ENCODE measurements around the gene CFHR5.
A peak's percentile ranks its signal among the peaks of the same experiment; 100 is the strongest.
"Not testable (repeated sequence)": the region's sequence is repeated elsewhere in the genome, so short reads cannot be mapped to it uniquely, and the experiment has no call there.

The CFHR5 gene

GRCh38 chr1:196977278-196977677 is at the start of gene CFHR5:
CFHR5 (plus strand) TSS chr1:196977556; CDS start chr1:196977665, 109 bp downstream.
- DNase-seq, result no peak

GRCh38 chr1:196932853-196933252 is 44.5 kb upstream of the CFHR5 start:
- not testable (repeated sequence) for DNase-seq

- no peak for DNase-seq
Measured at GRCh38 chr1:196933531-196934189, 43.7 kb upstream of the CFHR5 start.

- not testable (repeated sequence) for DNase-seq
Measured at GRCh38 chr1:196941474-196941873, 35.9 kb upstream of the CFHR5 start.

- DNase-seq, result not testable (repeated sequence)
Measured at GRCh38 chr1:196943568-196943967, 33.8 kb upstream of the CFHR5 start, which contains the start of gene CFHR2. CFHR2 (plus strand) TSS chr1:196943738; CDS start chr1:196943881, 143 bp downstream.

- no peak for DNase-seq
Measured at GRCh38 chr1:196951711-196952394, 25.5 kb upstream of the CFHR5 start.

GRCh38 chr1:196954778-196955177 is 22.6 kb upstream of the CFHR5 start:
- no peak for DNase-seq

GRCh38 chr1:196955926-196956325 is 21.4 kb upstream of the CFHR5 start:
- no peak for DNase-seq

- no peak for DNase-seq
Measured at GRCh38 chr1:196960854-196961253, 16.5 kb upstream of the CFHR5 start.

GRCh38 chr1:196970182-196970581 is 7.2 kb upstream of the CFHR5 start:
- no peak for DNase-seq

- no peak for DNase-seq
Measured at GRCh38 chr1:196976278-196976677, 1.1 kb upstream of the CFHR5 start.

GRCh38 chr1:196980859-196981258 is 3.5 kb downstream of the CFHR5 start:
- no peak for DNase-seq

- not testable (repeated sequence) for DNase-seq
Measured at GRCh38 chr1:196982247-196982646, 4.9 kb downstream of the CFHR5 start.

GRCh38 chr1:196991919-196992651 is 14.7 kb downstream of the CFHR5 start:
- peak; percentile 90 for DNase-seq

- DNase-seq, result no peak
Measured at GRCh38 chr1:196993916-196994315, 16.6 kb downstream of the CFHR5 start.

- no peak for DNase-seq
Measured at GRCh38 chr1:196997423-196997822, 20.1 kb downstream of the CFHR5 start.

GRCh38 chr1:197001828-197002227 is 24.5 kb downstream of the CFHR5 start:
- no peak for DNase-seq

GRCh38 chr1:197003132-197003531 is 25.8 kb downstream of the CFHR5 start:
- DNase-seq, result no peak

GRCh38 chr1:197008861-197009260 is 31.5 kb downstream of the CFHR5 start:
- DNase-seq, result no peak

GRCh38 chr1:197011614-197012013 is 34.3 kb downstream of the CFHR5 start:
- DNase-seq, result no peak

GRCh38 chr1:197013234-197013633 is 35.9 kb downstream of the CFHR5 start:
- DNase-seq, result no peak

- DNase-seq, result no peak
Measured at GRCh38 chr1:197016751-197017150, 39.4 kb downstream of the CFHR5 start.

GRCh38 chr1:197017558-197018146 is 40.3 kb downstream of the CFHR5 start:
- no peak for DNase-seq
